IPS DF 4.7 (cell line): ENCODE results near the gene NUDT3.
"Not testable (repeated sequence)": the region's sequence is repeated elsewhere in the genome, so short reads cannot be mapped to it uniquely, and the experiment has no call there.

ENCODE experiments used
- DNase-seq: peaks from one replicate; pipeline ENCODE4 v3.0.0-alpha.2; 2013; ENCODE audit warnings: low spot score; ENCODE audit errors: extremely low read depth

The NUDT3 gene

DNA sequence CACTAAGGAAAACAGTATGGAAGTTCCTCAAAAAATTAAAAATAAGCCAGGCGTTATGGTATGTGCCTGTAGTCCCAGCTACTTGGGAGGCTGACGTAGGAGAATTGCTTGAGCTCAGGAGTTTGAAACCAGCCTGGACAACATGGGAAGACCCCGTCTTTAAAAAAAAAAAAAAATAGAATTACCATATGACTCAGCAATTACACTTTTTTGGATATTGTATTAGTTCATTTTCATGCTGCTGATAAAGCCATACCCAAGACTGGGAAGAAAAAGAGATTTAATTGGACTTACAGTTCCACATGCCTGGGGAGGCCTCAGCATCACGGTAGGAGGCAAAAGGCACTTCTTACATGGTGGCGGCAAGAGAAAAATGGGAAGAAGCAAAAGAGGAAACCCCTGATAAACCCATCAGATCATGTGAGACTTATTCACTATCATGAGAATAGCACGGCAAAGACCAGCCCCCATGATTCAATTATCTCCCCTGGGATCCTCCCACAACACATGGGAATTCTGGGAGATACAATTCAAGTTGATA, 132.9 kb downstream of the NUDT3 start:
- DNase-seq, result no peak

DNA sequence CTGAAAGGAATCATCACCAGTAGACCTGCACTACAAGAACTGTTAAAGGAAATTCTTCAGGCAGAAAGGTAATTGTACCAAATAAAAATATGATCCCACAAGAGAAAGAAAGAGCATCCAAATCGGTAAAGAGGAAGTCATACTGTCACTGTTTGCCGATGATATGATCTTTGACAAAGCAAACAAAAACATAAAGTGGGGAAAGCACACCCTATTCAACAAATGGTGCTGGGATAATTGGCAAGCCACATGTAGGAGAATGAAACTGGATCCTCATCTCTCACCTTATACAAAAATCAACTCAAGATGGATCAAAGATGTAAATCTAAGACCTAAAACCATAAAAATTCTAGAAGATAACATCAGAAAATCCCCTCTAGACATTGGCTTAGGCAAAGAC, 140.1 kb downstream of the NUDT3 start:
- not testable (repeated sequence) for DNase-seq

DNA sequence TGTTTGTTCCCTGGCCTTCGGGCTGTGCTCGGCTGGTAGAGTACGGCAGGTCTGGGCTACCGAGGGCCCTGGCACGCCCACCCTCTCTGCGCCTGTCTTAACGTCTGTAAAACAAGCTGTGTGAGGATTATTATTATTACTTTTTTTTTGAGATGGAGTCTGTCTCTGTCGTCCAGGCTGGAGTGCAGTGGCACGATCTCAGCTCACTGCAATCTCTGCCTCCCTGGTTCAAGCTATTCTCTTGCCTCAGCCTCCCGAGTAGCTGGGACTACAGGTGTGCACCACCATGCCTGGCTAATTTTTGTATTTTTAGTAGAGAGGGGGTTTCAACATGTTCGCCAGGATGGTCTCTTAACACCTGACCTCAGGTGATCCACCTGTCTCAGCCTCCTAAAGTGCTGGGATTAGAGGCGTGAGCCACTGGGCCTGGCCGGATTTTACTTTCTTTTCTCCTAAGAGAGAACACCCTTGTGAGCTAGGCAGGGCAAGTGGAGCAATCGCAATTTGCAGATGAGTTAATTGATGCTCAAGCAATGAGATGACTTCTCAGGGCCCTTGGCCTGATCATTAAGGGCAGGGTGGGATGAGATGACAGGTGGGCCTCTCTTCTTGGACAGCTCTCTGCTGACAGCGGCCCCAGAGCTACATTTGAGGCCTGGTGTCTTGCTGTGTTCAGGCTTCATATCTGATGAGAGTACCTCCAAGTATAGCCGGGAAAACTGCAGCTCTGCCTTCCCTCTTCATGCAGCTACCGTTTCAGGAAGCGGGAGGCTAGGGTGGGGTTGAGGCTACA, 142.8 kb downstream of the NUDT3 start:
- DNase-seq, result no peak

DNA sequence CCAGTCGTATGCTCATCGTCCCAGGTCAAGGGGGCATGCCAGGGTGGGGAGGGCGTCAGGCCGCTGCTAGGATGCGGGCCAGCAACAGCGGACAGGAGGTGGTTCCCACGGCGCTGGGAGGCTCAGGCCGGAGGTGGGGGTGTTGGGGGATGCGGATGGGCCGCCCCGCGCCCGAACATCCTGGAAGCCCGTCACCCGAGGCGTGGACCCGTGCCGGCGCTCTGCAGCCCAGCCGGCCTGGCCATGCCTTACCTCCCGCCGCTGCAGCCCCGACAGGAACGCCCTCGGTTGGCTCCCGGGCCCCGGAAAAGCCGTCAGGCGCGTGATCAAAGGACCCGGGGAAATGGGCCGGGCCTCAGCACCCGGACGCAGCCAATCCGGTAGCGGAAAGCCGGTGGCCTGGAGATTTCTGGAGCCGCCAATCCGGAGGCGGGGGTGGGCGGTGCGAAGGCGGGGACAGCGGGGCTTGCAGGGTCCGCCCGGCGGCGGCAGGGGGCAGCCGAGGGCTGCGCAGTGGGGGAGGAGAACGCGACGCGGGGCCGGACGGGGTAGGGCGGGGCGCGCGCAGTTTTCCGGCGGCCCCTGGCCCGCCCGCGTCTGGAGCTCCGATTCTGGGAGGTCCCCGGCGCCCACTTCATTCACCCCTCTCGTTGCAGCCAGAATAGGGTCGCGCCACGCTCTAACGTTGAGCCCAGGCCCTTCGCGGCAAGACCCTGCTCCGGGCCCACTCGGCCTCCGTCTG, 143.6 kb downstream of the NUDT3 start, which contains the start of gene SMIM29:
Gene SMIM29 (minus strand): TSS at position 280 of the 742 bp plus-strand sequence. CDS start 1,215 bp downstream, outside the sequence.
- DNase-seq, result no peak

DNA sequence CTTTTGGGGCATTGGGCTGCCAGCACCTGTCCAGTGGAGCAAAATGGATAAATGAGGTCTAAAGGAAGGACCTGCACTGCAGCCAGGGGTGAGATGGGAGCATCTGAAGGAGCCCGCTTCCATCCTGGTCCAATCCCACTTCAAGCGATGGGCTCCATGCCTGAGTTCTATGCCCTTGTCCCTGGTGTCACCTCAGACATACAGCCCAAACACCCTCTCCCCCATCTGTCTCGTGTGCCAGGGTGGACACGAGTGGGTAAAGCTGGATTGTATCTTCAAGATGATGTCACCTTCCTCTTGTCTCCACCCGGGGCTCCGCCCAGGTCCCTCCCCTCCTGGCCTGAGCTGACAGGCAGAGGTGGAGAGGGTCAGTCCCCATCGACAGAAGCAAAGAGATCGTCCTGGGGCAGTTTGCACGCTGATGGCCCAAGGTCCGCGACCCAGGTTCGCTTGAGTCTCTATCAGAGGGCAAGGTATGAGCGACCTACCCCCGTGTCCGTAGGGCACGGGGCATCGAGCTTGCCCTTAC, 144.2 kb downstream of the NUDT3 start:
- no peak for DNase-seq

DNA sequence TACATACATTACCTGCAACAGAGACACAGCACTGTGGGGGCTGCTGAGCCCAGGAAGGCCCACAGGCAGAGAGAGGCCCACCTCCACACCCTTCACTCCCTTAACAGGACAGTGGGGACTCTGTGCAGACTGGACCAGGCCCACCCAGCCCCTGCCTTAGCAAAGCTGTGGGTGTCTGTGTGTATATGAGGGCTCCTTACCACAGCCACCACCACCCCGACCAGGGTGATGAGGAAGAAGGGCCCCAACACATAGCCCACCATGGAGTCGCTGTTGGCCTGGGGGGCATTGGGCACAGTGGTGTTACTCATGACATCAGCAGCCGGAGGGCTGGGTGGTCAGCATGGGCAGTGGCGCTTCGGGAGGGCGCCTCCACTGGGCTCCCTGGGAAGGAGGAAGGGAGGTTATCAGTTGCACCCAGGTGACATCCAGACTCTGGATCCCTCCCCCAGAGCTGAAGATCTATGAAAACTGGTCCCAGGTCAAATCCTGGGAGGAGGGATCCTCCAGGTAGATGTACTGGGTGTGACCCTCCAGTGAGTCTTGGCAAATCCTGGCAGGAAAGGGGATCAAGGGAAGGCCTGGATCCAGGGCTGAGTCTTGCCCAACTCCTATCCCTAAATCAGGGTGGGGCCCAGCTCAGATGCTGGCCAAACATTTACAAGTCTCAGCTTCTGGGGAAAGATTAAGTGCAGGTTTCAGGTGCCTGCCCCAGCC, 144.8 kb downstream of the NUDT3 start:
- no peak for DNase-seq

DNA sequence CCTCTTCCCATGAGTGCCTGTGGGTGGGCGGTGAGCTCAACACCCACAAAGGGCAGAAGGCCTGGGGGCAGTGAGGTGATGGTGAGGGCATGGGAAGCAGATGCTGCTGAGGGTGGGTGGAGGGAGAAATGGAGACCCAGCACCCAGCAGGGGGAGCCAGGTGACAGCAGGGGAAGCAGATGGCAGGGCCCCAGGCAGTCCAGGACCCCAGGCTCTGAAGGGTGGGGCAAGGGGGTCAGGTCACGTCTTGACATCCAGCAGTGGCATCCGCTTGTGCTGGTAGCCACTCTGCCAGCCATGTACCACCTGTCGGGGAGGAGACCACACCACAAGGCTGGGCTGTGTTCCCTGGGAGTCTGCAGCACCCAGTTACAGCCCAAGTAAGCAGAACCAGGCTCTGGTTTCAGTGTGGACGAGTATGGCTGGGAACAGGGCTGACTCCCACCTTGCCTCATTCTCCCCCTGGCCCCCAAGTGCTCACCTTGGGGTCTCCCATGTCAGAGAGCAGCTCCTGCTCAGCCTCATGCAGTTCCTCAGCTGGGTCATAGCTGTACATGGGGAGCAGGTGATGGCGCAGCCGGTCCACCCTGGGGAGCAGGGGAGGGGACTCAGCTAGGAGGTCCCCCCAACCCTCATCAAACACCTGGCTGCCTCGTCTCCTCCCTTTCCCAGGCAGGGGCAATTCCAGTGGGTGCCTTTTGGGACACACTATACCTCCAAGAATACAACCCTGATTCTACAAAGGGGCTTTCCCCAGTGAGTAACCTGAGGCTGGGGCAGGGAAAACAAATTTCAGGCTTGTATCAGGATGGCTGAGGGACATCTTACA, 145.7 kb downstream of the NUDT3 start:
- DNase-seq, result no peak

DNA sequence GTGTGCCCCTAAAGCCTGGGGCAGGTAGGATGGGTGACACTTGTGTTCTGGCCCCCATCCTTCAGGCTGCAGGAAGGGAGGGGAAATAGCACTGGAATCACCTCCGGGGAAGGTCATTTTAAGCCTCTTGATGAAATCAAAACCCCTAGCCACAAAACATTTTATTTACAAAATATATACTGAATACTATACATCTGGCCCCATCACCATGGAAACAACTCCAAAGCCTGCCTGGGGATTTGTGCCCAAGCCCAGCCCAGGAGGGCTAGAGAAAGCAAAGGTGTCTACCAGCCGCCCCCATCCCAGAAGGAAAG, 146.3 kb downstream of the NUDT3 start:
- DNase-seq, result no peak

DNA sequence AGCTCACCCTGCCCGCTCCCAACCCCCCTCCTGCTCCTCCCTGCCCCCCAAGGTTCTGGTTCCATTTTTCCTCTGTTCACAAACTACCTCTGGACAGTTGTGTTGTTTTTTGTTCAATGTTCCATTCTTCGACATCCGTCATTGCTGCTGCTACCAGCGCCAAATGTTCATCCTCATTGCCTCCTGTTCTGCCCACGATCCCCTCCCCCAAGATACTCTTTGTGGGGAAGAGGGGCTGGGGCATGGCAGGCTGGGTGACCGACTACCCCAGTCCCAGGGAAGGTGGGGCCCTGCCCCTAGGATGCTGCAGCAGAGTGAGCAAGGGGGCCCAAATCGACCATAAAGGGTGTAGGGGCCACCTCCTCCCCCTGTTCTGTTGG, 146.7 kb downstream of the NUDT3 start:
- DNase-seq, result not testable (repeated sequence)

DNA sequence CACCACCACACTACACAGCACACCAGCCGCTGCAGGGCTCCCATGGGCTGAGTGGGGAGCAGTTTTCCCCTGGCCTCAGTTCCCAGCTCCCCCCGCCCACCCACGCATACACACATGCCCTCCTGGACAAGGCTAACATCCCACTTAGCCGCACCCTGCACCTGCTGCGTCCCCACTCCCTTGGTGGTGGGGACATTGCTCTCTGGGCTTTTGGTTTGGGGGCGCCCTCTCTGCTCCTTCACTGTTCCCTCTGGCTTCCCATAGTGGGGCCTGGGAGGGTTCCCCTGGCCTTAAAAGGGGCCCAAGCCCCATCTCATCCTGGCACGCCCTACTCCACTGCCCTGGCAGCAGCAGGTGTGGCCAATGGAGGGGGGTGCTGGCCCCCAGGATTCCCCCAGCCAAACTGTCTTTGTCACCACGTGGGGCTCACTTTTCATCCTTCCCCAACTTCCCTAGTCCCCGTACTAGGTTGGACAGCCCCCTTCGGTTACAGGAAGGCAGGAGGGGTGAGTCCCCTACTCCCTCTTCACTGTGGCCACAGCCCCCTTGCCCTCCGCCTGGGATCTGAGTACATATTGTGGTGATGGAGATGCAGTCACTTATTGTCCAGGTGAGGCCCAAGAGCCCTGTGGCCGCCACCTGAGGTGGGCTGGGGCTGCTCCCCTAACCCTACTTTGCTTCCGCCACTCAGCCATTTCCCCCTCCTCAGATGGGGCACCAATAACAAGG, 147.3 kb downstream of the NUDT3 start:
- not testable (repeated sequence) for DNase-seq

DNA sequence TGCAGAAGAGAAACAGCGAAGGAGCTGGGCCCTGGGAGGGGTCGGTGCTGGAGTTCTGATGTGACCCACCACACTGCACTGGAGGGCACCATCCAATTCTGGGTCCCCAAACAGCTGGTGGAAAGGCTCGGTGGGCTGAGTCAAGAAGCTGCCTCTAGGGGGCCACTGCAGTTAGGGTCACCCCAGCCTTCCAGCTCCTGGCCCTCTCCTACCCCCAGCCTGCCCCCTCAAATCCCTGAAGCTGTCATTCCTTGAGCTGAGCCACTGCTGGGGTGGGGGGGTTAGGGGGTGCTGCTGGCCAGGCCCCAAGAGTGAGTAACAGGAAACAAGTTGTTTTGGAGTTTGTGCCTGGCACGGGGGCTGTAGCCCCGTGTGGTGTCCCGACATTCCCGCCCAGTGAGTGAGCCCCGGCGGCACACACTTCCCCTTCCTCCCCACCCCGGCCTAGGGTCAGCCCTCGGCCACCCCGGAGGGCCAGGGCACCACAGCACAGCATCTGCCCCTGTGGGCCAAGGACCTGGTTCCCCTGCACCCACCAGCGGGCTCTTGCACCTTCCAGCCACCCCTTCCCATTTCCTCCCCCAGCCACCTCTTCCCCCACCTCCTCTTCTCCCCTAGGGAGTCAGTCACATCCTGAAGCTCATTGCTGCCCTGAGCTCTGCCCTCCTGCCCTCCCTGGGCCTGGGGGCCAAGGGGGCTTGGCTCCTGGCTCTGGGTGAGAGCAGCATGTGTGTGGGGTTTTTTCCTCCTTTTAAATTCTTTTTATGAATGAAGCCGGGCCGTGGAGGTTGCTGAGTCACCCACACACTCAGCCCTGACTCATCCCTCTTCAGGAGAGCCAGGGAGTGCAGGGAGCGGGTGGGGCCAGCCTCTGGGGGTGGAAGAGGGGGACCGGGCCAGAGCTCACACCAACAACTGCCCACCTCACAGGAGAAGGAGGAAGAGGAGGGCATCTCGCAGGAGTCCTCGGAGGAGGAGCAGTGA, 148.3 kb downstream of the NUDT3 start:
- no peak for DNase-seq

DNA sequence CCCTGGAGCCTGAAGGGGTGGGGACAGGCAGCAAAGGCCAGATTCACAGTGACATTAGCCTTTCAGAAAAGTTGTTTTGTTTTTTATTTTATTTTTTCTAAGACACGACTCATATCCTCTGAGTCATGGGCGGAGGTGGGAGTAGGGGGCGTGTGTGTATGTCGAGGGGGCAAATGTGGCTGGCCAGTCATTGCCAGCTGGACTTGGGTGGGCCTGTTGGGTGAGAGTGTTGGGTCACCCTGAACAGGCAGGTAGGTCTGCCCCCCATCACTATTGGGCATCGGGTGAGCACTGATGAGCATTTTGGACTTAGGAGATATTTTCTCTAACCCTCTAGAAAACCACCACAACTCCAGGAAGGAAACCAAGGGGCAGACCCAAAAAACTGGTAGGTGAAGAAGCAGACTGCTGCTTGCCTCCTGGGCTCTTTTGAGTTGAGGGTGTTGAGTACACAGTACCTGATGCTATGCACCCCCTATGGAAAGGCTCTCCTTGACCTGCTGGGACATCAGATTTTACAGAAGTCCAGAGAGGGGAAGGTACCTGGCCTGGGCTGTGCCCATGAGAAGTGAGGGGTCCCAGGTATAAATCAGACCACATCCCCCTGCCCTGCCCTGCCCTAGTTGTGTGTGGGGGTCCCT, 149.2 kb downstream of the NUDT3 start:
- no peak for DNase-seq

DNA sequence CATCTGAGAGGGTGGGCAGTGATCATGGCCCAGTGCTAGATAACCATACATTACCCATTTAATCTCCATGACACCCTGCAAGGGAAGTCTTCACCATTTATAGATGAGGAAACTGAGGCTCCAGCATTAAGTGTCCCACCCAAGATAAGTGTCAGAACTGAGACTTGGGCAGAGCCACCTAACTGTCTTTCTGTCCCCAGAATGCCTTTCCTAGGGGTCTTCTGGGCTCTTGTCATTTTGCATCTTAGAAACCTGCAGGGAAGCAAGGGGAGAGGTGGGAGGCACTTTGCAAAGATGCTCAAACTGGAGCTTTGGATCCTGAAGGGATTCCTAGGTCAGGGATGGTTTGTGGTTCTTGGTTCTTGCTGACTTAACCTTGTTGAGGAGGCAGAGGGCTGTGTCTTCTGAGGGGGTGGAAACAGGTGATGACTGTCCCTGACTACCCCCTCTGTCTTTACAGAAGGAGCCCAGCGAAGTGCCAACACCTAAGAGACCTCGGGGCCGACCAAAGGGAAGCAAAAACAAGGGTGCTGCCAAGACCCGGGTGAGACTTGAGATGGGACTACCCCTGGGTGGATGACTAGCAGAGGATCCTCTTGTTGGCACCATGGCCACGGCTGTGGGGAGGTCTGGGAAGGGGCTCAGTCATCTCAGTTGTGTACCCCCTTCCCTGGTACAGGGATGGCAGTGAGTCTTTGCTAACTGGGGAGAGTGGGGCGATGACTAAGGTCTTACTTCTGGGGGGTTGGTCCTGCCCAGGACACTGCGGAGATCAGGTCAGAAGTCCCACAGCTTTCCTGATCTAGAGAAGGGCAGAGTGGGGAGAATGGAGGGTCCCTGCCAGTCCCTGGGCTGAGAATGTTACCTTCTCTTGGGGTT, 150.0 kb downstream of the NUDT3 start:
- no peak for DNase-seq

DNA sequence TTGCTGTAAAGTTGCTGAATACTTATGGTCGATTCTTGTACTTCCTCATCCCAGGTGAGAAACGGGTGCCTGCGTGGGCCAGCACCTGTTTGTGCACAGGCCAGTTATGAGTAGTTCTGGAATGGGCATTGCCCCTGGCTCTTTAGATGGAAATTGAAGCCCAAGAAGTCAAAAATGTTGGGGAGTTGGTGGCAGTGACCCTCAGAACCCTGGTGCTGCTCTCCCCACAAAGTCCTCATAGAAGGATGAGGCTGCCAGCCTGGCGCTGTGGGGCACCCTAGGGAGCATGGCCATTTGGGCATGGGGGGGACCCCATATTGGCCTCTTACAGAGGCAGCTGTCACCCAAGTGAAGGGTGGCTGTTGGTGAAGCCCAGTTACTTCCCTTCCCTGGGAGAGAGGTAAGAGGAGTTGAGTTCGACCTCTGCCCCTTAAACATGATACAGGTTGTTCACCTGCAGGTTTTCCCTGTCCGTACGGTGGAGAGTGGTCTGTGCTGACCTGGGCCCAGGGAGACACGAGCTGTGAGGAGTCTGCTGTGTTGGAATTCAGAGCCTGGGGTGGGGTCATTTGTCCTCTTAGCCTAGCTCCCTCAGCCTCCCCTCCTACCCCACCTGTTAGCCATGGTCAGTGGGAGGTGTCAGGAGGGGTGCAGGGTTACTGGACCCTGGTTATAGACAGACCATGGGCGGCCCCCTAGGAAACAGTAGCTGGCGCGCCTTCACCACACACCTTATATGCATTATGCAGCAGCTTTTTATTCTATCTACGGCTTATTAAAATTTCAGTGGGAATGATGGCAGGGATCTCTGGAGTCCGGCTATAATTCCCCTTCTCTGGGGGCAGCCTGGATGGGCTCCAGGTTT, 150.9 kb downstream of the NUDT3 start:
- DNase-seq, result no peak

DNA sequence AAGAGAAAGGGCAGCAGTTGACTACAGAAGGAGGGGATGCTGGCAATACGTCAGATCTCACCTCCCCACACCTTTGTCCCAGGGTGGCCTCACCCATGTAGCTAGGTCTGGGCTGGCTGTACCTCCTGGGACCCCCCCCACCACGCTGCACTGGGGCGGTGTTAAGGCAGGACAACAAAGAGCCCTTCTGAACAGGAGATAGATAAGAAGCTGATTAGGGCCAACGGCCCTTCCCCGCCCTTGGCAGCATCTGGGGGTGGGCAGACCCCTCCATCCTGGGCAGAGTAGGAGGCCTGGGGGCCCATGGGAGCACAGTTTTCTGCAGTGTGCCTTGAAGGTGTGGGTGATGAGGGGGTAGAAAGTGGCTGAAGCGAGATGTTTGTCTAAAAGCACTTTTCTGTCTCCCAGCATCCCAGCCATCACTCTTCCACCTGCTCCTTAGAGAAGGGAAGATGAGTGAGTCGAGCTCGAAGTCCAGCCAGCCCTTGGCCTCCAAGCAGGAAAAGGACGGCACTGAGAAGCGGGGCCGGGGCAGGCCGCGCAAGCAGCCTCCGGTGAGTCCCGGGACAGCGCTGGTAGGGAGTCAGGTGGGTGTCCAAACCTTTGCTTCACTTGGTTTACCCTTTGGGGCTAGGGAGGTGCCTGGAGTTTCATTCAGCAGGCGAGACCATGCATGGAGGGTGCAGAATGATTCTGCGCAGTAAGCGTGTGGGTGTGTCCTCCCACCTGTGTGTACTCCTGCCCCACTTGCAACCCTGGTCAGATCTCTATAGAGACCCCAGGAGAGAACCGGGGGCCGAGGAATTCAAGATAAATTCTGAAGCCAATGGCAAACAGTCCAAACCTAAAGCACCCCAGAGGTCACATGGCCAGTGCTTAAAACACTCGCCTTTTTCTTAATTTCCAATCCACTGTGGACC, 151.9 kb downstream of the NUDT3 start:
- no peak for DNase-seq
